GM18505 (cell line): ENCODE data around the gene ST8SIA5.

ENCODE experiments used
- ATAC-seq: cut with Tn5 transposase; IDR thresholded peaks from one replicate; pipeline ENCODE4 v1.9.1; 2021; ENCODE audit not compliant: unreplicated experiment
- POLR2A ChIP-seq: IDR thresholded peaks from 4 replicates; pipeline ENCODE4 v1.6.1; 2011; ENCODE audit warnings: borderline replicate concordance; ENCODE audit not compliant: insufficient read depth, insufficient read length; ENCODE audit errors: extremely low read depth

ST8SIA5 gene

GRCh38 chr18:46680784-46681695 lies 75.8 kb downstream of the ST8SIA5 start:
- TF ChIP-seq POLR2A: no peak
- ATAC-seq: no peak

- TF ChIP-seq POLR2A: no peak
- no peak for ATAC-seq
These were observed 76.8 kb downstream of the ST8SIA5 start for GRCh38 chr18:46679846-46680598.

DNA sequence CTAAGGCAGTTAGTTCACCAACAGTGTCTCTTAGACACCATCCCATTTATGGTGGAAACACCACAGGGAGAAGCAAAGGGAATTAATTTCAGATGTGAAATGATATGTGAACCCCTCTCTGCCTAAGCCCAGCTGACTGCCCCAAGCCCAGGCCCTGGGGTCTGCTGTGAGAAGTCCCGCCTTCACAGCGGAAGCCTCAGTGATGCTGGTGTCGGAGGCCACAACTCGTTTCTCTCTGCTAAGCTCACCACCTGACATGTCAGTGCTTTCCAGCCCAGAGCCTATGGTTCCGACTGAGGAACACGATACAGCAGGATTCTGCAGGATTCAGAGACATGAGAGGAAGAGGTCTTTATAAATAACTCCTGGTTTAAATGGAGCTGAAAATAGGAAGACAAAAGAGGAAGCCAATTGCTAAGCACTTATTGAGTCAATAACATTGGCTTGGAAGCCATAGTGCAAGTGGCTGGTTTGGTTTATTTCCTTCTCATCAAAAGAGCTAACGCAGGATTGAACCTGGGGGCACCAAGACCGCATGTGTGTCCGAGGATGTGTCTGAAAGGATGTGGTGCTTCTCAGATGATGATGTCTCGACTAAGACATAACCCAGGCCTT lies 78.0 kb downstream of the ST8SIA5 start:
- ATAC-seq: no peak
- TF ChIP-seq POLR2A: no peak

- no peak for ATAC-seq
- TF ChIP-seq POLR2A: no peak
These were observed 78.8 kb downstream of the ST8SIA5 start for GRCh38 chr18:46678041-46678440.

DNA sequence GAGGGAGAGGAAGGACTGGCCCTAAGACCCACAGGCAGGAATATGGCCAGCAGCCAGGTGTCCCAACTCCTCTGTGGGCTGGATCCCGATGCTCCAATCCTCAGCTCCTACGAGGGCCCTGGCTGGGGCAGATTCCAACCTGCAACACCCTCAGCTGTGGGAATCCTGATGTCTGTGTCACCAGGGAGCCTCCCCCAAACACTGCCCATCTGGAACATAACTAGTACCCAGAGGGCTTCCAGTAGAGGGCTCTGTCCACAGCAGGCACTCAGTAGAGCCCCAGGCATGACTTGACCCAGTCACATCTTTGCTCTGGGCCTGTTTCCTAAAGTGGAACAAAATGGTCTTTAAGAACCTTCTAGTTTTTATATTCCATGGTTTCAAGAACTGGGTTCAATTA lies 79.2 kb downstream of the ST8SIA5 start:
- TF ChIP-seq POLR2A: no peak
- no peak for ATAC-seq

- TF ChIP-seq POLR2A: no peak
- ATAC-seq: no peak
These were observed 80.5 kb downstream of the ST8SIA5 start for GRCh38 chr18:46676182-46676835.

GRCh38 chr18:46675112-46675511 lies 81.7 kb downstream of the ST8SIA5 start:
- no peak for TF ChIP-seq POLR2A
- no peak for ATAC-seq

- no peak for TF ChIP-seq POLR2A
- no peak for ATAC-seq
These were observed 84.5 kb downstream of the ST8SIA5 start for GRCh38 chr18:46672062-46672970.

GRCh38 chr18:46668694-46669093 lies 88.2 kb downstream of the ST8SIA5 start:
- TF ChIP-seq POLR2A: no peak
- ATAC-seq: no peak

GRCh38 chr18:46668135-46668534 lies 88.7 kb downstream of the ST8SIA5 start:
- no peak for TF ChIP-seq POLR2A
- ATAC-seq: no peak

DNA sequence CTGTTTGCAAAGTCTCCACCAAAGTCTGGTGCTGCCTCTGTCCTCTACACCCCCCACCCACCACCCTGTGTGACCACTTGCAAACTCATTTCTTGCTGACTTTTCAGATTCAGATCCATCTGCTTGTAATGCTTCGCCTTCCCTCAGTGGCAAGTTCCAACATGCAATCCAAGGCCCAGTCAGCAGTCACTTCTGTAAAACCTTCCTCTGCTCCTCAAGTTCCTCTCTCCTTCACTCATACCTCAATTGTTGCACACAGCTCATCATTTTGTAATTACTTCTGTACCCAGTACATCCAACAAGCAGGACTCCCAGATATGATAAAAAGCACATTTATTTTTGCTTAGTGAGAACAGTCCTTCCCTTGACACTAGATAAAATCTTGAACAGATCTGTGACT lies 93.3 kb downstream of the ST8SIA5 start:
- no peak for ATAC-seq
- TF ChIP-seq POLR2A: no peak
